Measurements from ENCODE around the gene SPRY2.

SPRY2 gene

GRCh38 chr13:80342471-80343371 is 1.8 kb upstream of the SPRY2 start:
- TF ChIP-seq CTBP1 (IDR thresholded peaks at IDR 0.05; ENCODE audit: borderline replicate concordance), result peak; percentile 68; the same call in 1 of the 2 replicates
- peak; percentile 97 for TF ChIP-seq L3MBTL2 (conservative IDR thresholded peaks at IDR 0.05)
- no peak for TF ChIP-seq SP1 (IDR thresholded peaks at IDR 0.05)
- TF ChIP-seq BHLHE40 (IDR thresholded peaks at IDR 0.05; ENCODE audit: borderline replicate concordance), result no peak
- no peak for TF ChIP-seq FOXK2 (IDR thresholded peaks at IDR 0.05)
- 0 out of 2 replicates have a peak, but pooled peaks have one; percentile 34 for TF ChIP-seq ARNT (IDR thresholded peaks at IDR 0.05)
- POLR2A ChIA-PET, result interaction anchor here (0.8 to 4.4 kb wide), 16 partner anchors 7 to 601 kb away, joined by 3 to 46 read pairs (median 4); no protein-coding TSS in a partner anchor
- peak; percentile 91 for DNase-seq (ENCODE audit: extremely low spot score)
- CTCF ChIA-PET, result interaction anchor here (0.5 to 2.4 kb wide), 30 partner anchors 8 to 1642 kb away, joined by 3 to 39 read pairs (median 4); no protein-coding TSS in a partner anchor

GRCh38 chr13:80341756-80342370 is 937 bp upstream of the SPRY2 start:
- CTCF ChIA-PET, result interaction anchor here (0.5 to 2.4 kb wide), 18 partner anchors 15 to 914 kb away, joined by 3 to 39 read pairs (median 4); no protein-coding TSS in a partner anchor
- POLR2A ChIA-PET, result interaction anchor here (0.8 to 4.4 kb wide), 55 partner anchors 8 to 939 kb away, joined by 3 to 46 read pairs (median 4); no protein-coding TSS in a partner anchor
- DNase-seq (ENCODE audit: extremely low spot score), result peak; percentile 46
- TF ChIP-seq L3MBTL2 (conservative IDR thresholded peaks at IDR 0.05) (no peak), FOXA1 (IDR thresholded peaks at IDR 0.05) (no peak), FOXM1 (IDR thresholded peaks at IDR 0.05; ENCODE audit: borderline replicate concordance) (no peak), SP1 (IDR thresholded peaks at IDR 0.05) (no peak), CTBP1 (IDR thresholded peaks at IDR 0.05; ENCODE audit: borderline replicate concordance) (no peak), BHLHE40 (IDR thresholded peaks at IDR 0.05; ENCODE audit: borderline replicate concordance) (no peak), NFRKB (IDR thresholded peaks at IDR 0.05) (no peak), LEF1 (IDR thresholded peaks at IDR 0.05; ENCODE audit: borderline replicate concordance) (no peak), ARNT (IDR thresholded peaks at IDR 0.05) (no peak), ELF4 (IDR thresholded peaks at IDR 0.05) (no peak), ZNF384 (IDR thresholded peaks at IDR 0.05) (no peak), TARDBP (IDR thresholded peaks at IDR 0.05) (no peak), FOXK2 (IDR thresholded peaks at IDR 0.05) (no peak), HDGF (IDR thresholded peaks at IDR 0.05; ENCODE audit: borderline replicate concordance) (no peak), PKNOX1 (IDR thresholded peaks at IDR 0.05) (no peak), SUZ12 (IDR thresholded peaks at IDR 0.05) (no peak)

GRCh38 chr13:80340651-80341100 is 250 bp downstream of the SPRY2 start:
- no peak for DNase-seq (ENCODE audit: extremely low spot score)
- TF ChIP-seq ARNT (IDR thresholded peaks at IDR 0.05) (0 out of 2 replicates have a peak, but pooled peaks have one; percentile 38), LEF1 (IDR thresholded peaks at IDR 0.05; ENCODE audit: borderline replicate concordance) (no peak), PKNOX1 (IDR thresholded peaks at IDR 0.05) (no peak), FOXM1 (IDR thresholded peaks at IDR 0.05; ENCODE audit: borderline replicate concordance) (0 out of 2 replicates have a peak, but pooled peaks have one; percentile 24)
- ChIA-PET CTCF (interaction anchor here (0.6 to 1.0 kb wide), 5 partner anchors 117 to 662 kb away, joined by 3 to 13 read pairs (median 3); no protein-coding TSS in a partner anchor), POLR2A (interaction anchor here (0.6 to 4.4 kb wide), 71 partner anchors 9 to 937 kb away, joined by 3 to 46 read pairs (median 4); no protein-coding TSS in a partner anchor)

GRCh38 chr13:80339912-80340650 is 845 bp downstream of the SPRY2 start:
- POLR2A ChIA-PET, result interaction anchor here (0.8 to 4.4 kb wide), 23 partner anchors 17 to 427 kb away, joined by 3 to 46 read pairs (median 5); no protein-coding TSS in a partner anchor
- TF ChIP-seq HDGF (IDR thresholded peaks at IDR 0.05; ENCODE audit: borderline replicate concordance) (no peak), ARNT (IDR thresholded peaks at IDR 0.05) (no peak), CTBP1 (IDR thresholded peaks at IDR 0.05; ENCODE audit: borderline replicate concordance) (peak; percentile 41; the same call in 1 of the 2 replicates), BHLHE40 (IDR thresholded peaks at IDR 0.05; ENCODE audit: borderline replicate concordance) (no peak), L3MBTL2 (conservative IDR thresholded peaks at IDR 0.05) (peak; percentile 36), NFRKB (IDR thresholded peaks at IDR 0.05) (no peak), LEF1 (IDR thresholded peaks at IDR 0.05; ENCODE audit: borderline replicate concordance) (no peak), PKNOX1 (IDR thresholded peaks at IDR 0.05) (no peak)
- CTCF ChIA-PET, result interaction anchor here (0.6 to 1.0 kb wide), 4 partner anchors 90 to 897 kb away, joined by 3 to 7 read pairs (median 4); no protein-coding TSS in a partner anchor
- peak; percentile 66 for DNase-seq (ENCODE audit: extremely low spot score)

- DNase-seq (ENCODE audit: extremely low spot score), result peak; percentile 53
- no peak for TF ChIP-seq SP1 (IDR thresholded peaks at IDR 0.05)
- no peak for TF ChIP-seq FOXA1 (IDR thresholded peaks at IDR 0.05)
- ChIA-PET CTCF (interaction anchor here (0.6 to 1.0 kb wide), 6 partner anchors 23 to 897 kb away, joined by 3 to 7 read pairs (median 4); no protein-coding TSS in a partner anchor), POLR2A (interaction anchor here (0.8 to 4.4 kb wide), 7 partner anchors 20 to 427 kb away, joined by 3 to 46 read pairs (median 4); no protein-coding TSS in a partner anchor)
Observed at GRCh38 chr13:80339563-80339911, 1.4 kb downstream of the SPRY2 start.

Data from HEK293T (cell line).